Measurements from ENCODE around the gene RNU1-4.
"Not testable (repeated sequence)": the region's sequence is repeated elsewhere in the genome, so short reads cannot be mapped to it uniquely, and the experiment has no call there.

RNU1-4 gene

DNA sequence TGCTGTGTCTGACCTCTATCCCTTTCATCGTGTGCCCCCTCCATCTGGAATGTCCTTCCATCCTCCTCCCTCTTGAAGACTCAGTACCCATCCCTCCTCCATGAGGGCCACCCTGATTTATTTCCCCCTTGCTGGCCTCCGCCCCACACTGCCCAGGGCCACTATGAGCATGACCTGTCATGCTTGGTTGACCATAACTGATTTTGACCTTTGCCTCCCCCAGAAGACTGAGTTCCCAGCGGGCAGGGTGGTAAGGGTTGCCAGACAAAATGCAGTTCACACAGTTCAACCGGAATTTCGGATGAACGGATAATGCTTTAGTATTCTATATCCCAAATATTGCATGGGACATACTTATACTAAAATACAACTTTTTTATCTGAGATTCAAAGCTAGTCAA is 31.6 kb upstream of the RNU1-4 start:
- DNase-seq (ENCODE audit: low spot score), result not testable (repeated sequence)

DNA sequence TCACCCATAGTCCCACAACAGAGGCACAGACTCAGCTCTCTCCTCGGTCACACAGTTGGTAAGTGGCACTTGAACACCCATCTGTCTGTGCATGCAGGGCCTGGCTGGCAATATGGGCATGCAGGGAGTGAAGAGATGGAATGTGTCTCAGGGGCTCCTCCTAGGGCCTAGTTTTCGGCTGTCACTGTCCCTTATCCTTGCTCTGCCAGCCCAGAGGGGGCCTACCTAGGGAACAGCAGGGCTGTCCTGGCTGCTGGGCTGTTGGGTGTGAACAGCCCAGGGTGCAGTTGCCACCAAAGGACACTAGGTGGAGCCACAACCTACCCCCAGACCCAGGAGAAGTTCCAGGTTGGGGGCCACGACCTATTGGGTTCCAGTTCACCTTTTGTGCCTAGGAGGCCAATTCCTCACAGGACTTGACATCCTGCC is 30.6 kb upstream of the RNU1-4 start:
- peak; percentile 56 for DNase-seq (ENCODE audit: low spot score)

DNA sequence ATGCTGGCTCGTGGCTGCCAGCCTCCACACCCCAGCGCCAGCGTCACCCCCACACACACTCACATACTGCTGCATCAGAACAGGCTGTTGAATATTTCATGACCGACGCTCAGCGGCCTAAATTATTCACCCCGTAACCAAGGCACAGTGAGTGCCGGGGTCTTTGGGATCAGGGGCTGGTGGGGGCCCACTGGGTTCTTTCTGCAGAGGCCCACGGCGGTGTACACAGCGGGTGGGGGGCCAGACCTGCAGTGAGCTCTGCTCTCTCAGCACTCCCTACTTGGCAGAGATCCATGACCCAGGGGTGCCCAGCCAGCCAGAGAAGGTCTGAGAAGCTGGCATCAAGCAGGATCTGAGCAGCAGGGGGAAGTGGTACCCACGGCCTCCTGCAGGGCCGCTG is 29.7 kb upstream of the RNU1-4 start:
- DNase-seq (ENCODE audit: low spot score), result not testable (repeated sequence)

DNA sequence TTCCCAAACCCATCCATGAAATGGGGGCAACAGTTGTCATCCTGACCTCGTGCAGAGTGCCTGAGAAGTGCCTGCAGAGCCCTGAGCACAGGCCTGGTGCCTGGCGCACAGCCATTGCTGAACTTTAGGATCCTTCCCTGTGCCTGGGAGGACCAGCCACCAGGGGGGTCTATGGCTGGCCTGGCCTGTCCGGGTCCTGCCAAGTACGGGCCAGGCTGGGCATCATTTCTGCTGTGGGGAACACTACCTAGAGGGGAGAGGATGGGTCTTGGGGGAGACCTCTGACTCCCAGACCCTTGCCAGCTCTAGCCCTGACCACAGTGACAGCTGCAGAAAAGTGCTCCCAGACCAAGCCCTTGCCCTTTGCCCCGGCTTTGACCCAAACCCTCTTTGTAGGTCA is 28.2 kb upstream of the RNU1-4 start:
- not testable (repeated sequence) for DNase-seq (ENCODE audit: low spot score)

DNA sequence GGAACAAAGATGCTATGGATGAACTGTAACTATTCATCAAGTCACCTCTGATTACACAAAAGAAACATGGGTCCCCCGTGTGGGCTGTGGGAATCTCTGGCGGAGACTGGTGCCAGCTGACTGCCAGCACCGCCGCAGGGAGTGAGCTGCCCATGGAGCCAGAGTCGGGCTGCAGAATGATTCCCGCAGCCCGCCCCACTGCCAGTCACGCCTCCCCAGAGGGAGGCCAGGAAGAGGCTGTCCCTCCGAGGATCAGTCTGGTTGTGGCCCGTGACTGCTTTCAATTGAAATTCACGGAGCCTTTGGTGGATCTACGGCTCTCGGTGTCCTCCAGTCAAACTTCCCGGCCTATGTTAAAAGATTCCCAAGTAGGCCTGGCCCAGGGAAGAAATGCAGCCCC is 27.7 kb upstream of the RNU1-4 start:
- DNase-seq (ENCODE audit: low spot score), result not testable (repeated sequence)

DNA sequence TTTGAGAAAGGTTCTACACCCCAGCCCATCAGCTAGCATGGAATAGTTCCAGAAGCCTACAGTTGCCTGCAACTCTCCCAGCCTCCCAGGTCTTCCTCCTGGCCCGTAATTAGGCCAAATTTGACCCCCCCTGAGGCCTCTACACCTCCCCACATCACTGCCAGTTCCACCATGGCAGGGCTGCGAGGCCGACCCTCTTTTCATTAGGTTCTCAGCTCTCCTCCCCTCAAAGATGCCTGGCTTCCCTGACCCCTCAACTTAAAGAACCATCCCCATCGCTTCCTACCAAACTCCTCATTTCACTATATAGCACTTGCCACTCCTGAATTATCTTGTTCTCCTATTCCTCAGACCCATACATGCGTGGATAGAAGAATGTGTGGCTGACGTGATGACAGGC is 27.3 kb upstream of the RNU1-4 start:
- not testable (repeated sequence) for DNase-seq (ENCODE audit: low spot score)

DNA sequence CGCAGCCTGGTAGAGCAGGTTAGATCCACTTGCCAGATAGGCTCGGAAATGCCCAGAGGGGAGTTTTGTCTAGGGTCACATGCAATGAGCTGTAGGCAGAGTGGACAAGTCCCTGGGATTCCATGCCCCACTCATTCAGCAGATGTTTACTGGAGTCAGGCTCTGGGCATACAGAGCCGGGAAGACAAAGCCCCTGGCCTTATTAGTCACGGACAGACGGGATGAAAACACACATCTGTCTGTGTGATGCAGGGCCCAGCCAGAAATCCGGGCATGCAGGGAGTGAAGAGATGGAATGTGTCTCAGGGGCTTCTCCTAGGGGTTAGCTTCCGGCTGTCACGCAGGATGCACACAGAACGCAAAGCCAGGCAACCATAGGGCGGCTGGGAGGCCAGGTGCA is 26.8 kb upstream of the RNU1-4 start:
- DNase-seq (ENCODE audit: low spot score), result not testable (repeated sequence)

DNA sequence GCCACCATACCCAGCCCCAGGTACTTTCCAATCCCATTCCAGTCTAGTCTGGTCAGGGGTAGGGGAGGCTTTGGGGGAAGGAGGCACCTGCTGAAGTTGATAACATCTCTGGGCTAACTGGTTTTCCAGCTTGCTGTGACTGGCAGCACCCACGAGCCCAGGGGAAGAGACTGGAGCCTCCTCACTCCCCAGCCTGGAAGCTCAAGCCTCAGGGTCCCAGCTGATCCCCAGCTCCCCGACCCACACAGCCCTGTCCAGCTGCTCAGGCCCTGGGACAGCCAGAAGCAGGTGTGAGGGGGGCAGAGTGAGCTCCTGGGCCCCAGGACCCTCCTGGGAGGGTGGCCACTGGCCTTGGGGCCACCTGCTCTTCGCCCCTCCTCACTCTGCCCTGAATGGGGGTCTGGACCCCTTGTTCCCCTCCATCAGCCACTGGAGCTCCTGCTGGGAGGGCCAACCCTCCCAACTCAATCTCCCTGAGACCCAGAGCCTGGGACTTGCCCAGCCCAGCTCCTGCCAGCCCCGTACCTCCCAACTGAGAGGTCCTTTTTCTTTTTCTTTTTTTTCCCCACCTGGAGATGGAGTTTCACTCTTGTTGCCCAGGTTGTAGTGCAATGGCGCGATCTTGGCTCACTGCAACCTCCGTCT is 23.5 kb upstream of the RNU1-4 start:
- no peak for DNase-seq (ENCODE audit: low spot score)

DNA sequence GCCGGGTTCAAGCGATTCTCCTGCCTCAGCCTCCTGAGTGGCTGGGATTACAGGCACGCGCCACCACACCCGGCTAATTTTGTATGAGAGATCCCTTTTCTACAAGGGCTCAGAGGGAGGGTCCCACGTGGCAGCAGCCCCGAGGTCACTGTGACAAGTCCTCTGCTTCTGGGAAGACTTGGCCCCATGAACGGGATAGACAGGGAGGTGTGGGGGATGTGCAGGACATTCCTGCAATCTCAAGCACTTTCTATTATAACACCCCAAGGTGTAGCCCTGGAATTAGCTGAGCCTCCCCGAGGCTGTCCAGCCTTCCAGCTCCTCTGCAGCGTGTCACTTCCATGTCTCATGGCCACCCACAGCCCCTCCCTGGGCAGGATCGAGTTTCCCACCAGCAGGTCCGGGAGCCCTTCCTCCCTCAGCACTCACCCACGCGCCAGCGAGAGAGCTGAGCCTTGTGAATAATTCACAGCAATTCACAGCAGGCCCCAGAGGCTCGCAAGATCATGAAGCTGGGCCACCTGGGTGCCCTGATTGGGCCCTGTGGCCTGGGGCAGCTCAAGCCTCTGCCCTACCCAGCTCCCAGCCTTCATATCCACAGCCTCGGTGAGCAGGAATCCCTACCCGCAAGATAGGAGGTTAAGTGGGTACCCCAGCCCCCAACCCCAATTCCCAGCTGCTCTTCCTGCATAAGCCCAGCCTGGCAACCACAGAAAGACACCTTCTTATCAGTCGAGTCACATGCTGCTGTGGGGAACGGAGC is 22.8 kb upstream of the RNU1-4 start:
- no peak for DNase-seq (ENCODE audit: low spot score)

DNA sequence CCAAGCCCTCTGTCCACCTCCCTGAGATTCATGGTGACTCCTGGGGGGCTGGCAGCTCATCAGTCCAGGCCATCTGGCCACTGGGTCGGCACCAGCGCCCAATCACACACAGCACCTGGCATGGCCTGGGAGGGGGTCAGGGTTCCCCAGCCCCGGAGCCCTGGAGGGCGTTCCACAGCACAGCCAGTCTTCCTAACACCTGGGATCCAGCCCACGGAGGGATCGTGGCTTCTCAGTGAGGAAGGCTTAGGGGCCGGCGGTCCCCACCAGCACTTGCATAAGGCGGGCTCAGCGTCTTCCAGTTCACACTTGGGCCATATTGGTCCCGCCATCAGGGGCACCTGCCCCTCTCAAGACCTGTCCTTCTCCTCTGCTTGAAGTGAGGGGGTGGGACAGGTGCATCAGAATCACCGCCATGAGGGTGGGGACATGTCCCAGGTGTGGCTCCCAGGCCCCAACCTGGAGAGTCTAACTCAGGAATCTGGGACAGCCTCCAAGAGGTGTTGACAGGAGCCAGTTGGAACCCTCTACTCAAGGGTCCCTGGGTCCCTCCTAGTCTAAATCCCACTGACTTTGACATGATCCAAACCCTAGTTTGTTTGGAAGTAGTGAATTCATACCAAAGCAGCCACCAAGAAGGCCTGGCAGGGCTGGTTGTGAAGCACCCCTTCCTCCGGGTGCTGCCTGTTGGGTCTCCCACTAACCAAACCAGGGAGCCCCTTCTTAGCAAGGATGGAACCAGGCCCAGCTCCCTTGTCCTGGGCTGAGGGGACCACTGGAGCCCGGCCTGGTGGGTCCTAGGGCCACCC is 22.0 kb upstream of the RNU1-4 start:
- not testable (repeated sequence) for DNase-seq (ENCODE audit: low spot score)

DNA sequence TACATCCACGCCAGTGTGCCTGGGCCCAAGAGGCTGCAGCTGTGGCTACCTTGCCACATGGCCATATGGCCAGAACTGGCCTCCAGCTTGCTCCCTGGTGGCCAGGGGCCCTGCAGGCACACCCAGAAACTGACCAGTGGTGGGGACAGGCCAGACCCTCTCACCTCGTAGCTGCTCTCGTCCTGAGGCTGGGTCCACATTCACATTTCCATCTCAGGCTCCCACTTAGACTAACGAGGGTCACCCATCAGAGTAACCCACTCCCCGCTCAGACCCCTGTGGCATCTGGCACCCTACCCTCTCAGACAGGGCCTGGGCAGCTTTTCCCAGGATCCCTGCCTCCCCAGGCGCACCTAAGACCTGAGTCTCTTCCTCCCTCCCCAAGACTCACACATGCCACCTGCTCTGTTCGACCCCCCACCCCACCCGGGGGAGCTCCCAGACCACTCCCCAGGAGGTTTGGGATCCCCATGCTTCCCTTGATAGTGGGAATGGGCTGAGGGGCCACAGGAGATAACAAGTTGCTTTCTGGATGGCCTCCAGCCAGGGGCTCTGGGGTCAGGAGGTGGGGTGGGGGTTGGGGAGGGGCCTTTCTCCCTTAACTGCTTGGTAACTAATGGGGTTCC is 21.3 kb upstream of the RNU1-4 start:
- no peak for DNase-seq (ENCODE audit: low spot score)

DNA sequence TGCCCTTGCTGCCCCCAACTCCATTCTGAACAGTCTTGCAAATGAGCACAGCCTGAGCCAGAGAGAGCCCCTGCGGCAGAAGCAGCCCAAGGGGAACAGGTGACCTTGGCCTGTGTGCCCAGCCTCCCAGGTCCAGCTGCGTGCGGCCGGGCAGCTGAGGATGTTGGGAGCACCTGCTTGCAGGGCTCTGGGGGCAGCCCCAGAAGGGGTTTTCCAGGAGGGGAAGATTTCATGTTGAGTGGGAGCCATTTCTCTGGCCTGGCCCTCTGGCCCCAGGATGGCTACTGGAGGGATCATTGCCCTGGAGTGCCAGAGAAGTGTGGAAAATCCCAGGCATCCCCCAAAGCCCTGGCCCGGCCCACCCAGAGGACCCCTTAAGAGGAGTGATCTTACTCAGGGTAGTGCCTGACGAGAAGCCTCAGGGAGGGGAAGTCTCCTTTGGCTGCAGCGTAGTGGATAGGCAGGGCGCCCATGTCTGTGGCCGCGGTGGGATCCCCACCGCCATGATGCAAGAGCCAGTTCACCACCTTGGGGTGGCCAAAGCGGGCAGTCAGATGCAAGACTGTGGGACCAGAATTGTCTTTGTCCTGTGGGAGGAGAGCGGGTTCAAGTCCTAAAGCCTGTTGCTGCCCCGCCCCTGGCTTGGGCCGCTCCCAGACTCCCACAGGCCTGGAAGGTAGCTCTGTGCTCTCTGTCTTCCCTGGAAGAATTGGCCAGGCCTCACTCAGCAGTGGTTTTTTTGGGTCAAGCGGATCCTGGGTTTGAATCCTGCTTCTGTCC is 20.6 kb upstream of the RNU1-4 start:
- no peak for DNase-seq (ENCODE audit: low spot score)

DNA sequence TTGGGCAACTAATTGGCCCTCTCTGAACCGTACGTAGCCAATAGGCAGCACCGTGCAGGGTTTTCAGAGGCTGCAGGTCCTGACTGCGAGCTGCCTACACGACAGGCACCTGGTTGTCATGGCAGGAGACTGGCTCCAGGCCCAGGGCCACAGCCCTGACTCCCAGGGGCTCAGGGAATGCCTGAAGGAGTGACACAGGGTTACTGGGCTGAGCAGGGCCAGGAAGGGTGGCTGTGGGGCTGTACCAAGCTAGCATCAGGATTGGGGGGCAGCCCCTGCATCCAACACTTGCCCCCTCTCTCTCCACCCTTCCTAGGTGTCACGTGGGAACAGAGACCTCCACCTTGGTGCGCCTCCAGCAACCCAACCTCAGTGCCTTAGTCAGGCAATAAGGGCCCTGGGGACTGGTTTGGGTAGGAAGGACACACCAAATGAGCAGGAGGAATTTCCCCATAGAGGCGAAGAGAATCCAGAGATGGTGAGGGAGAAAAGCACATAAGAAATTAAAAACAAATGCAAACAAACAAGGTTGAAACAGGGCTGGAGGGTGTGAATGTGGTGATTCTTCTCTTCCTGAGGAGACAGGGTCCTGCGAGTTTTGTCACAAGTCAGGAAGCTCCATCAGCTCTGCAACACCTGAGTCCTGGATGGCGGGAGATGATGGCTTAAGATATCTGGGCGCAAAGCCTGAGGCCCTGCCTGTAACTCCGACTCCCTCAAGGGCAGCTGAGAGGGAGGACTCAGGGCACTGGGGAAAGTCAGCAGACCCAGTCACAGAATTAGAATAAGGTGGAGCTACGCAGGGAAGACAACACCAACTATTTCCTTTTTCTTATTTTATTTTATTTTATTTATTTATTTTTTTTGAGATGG is 19.7 kb upstream of the RNU1-4 start:
- DNase-seq (ENCODE audit: low spot score), result no peak

DNA sequence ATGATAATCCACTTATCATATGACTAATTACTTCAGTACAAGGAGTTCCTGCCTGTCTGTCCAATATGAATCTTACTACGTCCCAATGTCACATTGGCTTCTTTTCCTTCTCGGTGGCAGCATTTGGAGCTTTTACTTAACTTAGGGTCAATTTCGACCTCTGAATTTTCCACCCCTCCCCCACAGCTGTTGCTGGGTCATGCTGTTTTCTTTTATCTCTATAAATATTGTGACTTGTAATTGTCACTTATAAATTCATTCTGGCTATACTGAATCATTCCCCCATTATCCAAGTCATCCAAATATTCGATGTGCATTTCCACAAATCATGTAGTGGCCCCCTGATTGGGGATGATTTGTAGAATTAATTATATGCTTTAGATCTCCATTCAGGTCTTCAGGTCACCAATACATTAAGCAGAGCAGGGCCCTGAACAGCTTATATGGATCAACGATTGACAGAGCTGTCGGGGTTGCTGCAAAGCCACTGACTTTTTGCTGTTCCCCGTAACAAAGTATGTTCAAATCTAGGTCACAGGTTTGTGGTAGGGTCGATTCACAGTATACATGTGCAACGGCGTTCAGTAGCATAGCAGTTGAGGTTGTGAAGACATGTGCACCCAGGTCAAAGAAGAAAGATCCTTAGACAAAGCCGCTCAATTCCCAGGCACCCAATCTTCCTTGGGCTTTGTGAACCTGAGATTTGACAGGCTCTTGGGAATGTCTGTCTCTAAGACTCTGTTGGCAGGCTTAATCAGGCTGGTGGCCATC is 18.3 kb upstream of the RNU1-4 start:
- DNase-seq (ENCODE audit: low spot score), result no peak

DNA sequence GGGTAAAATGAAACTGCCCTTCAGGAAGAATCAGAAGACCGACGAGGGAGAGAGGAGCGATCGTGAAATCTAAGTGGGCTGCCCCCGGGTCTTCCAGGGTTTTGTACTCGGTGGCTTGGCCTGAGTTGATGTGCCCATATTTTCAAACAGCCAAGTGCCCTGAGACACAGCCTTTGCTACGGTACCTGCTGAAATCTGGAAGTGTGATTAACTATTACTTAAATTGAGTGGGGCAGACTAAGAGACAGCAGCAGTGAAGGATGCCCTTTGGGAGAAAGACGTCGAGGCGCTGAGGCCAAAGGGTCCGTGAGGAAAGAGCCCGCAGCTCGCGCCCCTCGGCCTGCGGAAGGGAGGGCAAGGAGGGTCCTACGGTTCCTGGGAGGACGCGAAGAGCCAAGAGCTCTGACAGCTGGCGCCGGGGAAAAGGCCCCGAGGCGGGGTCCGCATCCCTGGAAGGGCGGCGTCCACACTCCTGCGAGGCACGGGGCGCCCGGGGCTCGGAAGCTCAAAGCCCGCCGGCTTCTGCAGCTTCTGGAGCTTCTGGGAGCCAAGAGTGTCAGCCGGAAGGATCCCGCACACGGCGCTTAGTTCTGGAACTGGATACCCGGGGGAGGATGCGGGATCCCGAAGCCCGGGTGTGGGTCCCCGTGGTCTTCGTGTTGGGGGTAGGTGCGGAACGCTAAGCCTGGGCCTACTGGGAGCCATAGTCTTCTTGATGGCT is 15.4 kb upstream of the RNU1-4 start:
- DNase-seq (ENCODE audit: low spot score), result no peak

DNA sequence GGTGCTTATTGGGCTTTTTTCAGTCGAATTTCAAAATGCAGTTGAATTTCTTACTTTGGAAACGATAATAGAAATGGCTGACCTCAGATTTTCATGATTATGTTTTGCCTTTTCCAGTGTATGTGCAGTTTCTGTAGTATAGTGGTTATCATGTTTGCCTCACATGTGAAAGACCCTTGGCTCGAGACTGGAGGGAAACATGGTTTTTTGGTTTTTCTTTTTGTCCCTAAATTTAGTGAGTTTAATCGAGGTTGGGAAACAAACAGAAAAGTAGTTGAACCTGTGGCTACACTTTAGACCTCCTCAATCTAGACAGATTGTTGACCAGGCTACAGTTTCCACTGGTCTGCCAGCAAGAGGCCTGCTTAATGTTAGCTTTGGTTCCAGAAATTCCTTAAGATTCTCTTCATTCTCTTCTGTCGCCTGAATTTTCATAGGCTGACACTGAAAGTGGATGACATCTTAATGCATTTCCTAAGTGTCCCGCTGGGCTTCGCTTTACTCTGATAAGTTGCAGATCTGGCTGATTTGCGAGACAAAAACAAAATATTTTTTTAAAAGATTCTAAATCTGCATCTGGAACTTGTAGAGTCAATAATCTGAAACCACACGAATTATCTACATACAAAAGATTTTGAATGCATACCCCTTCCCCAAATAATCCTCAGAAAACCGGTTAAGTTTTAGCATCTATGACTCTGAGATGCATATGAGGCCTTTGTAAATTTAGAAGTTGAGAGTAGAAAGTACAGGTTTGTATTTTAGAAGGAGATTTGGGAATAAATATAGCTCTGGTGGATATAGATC is 14.7 kb upstream of the RNU1-4 start:
- not testable (repeated sequence) for DNase-seq (ENCODE audit: low spot score)

DNA sequence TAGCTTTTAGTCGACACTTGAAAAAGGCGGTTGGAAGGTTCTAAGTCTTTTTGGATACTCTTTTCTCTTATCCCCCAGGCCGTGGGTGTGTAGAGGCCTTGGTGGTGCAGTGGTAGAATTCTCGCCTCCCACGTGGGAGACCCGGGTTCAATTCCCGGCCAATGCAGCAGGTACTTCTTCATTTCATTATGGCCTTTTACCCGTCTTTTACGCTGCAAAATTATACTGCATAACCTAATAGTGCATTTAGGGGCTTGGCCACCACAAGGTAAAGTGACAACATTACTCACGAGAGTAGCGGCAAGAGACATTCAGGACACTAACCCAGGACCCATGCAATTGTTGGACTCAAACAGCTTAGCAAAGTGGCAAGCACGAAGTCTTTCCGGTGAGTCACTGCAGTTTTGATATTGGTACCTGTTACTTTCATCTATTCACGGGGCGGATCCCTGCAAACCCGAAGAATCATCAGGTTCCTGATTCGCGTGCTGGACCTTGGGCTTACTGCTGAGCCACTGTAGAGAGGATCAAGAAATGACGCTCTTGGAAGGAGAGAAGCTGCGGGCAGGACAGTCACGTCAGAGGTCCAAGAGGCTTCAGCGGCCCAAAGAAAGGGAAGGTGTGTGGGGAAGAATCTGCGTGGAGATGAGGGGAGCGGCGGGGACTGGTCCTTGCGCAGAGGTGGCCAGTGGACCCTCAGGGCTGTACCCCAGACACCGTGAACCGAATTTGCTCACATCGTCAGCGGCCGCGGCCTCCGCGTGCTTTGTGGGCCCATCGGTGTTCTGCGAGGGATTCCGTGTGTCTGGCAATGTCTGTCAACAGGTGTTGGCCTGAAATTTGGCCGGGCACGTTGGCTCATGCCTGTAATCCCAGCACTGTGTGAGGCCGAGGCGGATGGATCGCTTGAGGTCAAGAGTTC is 12.9 kb upstream of the RNU1-4 start:
- peak; percentile 64 for DNase-seq (ENCODE audit: low spot score)

Data from CD4-positive, alpha-beta T cell treated with Interleukin-2 at 100 ng/mL for 4 hours (primary cell).